GM10266 (cell line): Measurements from ENCODE around the gene ADAMTS2.

ENCODE experiments used
- DNase-seq: peaks from one replicate; pipeline ENCODE4 v3.0.0; 2012; ENCODE audit errors: extremely low spot score
- CTCF ChIP-seq: IDR thresholded peaks from 2 replicates; pipeline ENCODE4 v1.5.1; 2012; ENCODE audit warnings: mild to moderate bottlenecking, low read depth; ENCODE audit not compliant: control insufficient read depth, insufficient read depth; ENCODE audit errors: missing control alignments

The ADAMTS2 gene

DNA sequence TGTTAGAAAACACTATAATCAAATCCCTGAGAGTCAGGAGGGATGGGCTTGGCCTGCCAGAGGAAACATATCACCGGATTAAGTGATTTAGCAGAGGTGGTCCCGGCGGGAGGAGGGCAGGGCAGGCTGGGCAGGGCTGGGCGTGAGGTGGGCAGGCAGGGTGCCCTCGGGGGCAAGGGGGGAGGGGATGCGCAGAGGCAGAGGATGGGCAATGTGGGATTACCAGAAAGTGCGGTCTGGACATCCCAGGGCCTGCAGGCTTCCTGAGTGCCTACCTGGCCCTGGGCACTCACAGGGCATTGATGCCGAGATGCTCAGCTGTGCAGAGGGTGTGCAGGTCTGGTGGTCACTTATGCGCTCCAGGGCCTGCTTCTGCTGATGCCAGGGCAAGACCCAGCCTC is 115.2 kb downstream of the ADAMTS2 start:
- DNase-seq: no peak
- no peak for TF ChIP-seq CTCF

- no peak for TF ChIP-seq CTCF
These were observed 115.9 kb downstream of the ADAMTS2 start for GRCh38 chr5:179229331-179229831.

GRCh38 chr5:179228341-179229121 is 116.7 kb downstream of the ADAMTS2 start:
- TF ChIP-seq CTCF: no peak
- no peak for DNase-seq

More at GRCh38 chr5:179229331-179229831, 115.9 kb downstream of the ADAMTS2 start:
- DNase-seq: no peak

DNA sequence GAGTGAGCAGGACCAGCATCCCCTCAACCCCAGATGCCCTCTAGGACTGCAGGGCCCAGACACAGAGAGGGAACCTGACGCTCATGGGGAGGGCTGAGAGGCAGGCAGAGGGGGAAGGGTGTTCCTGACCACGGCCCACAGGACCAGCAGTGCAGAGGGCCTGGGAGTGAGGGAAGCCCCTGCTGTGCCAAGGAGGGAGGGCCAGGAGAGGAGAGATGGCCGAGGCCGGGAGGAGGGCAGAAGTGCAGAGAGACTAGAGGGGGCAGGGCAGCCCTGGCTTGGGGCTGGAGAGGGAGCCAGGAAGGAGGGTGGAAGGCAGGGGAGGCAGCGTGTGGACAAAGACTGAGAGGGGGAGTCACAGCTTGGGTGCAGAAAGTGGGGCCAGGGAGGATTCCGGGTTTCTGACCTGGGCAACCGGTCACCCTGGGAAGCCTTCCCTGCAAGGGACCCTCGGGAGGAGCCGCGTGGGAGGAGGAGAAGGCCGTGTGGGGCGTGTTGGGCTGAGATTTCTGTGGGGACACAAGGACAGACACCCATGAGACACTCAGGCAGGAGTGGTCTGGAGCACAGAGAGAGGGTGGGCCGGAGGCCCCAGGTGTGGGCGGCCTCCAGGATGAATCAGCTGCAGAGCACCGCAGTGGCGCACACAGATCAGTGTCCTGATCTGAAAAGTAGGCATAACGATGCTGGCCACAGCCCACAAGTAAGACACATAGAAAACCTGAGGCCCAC is 117.5 kb downstream of the ADAMTS2 start:
- no peak for TF ChIP-seq CTCF
- no peak for DNase-seq

DNA sequence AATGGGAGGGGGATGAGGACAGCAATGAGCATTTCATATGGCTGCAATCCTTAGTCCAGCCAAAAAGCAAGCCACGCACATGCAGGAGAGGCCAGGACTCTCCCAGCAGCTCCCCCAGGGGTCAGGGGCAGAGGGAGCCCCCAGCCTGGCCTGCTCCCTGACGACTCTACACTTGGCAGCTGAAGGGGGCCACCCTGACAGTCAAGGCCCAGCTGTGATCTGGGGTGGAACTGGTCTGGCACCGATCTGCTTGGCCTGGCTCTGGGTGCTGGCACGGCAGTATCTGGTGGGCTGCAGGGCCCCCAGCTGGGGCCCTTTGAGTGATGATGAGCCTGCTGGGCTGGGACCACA is 118.1 kb downstream of the ADAMTS2 start:
- TF ChIP-seq CTCF: no peak
- no peak for DNase-seq

DNA sequence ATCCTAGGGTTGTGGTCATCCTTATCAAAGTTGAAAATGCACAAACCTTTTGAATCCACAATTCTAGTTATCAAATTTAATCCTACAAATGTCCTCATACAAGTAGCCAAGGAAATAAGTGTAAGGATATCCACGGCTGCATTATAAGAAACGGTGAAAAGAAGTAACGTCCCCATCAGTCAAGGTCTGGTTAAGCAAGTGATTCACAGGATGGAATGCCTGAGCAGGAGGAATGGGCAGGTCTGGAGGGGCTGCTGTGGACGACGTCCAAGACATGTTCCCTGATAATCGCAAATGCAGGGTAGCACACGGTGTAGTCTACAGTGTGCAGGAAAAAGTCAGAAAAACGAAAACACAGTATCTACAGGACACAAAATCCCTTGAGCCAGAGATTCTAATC is 118.6 kb downstream of the ADAMTS2 start:
- no peak for DNase-seq
- TF ChIP-seq CTCF: no peak

- no peak for DNase-seq
- no peak for TF ChIP-seq CTCF
These were observed 119.9 kb downstream of the ADAMTS2 start for GRCh38 chr5:179225387-179225786.
